HL-60 (cell line): Measurements from ENCODE around the gene DYNC1H1.
"Not testable (repeated sequence)": the region's sequence is repeated elsewhere in the genome, so short reads cannot be mapped to it uniquely, and the experiment has no call there.

ENCODE experiments used
- DNase-seq, 2 experiments: peaks; one replicate each; pipeline ENCODE4 v3.0.0-alpha.2; 2010 to 2020; ENCODE audit warnings: low read depth in 1 of 2, low spot score in 1 of 2
- H3K27ac ChIP-seq: fragments of 250-450 bp; sonication (Bioruptor Pico); replicated peaks from 2 replicates; pipeline ENCODE4 v1.5.1; 2020; ENCODE audit warnings: mild to moderate bottlenecking, moderate library complexity
- H3K27me3 ChIP-seq: fragments of 250-450 bp; sonication (Bioruptor Pico); 2 replicates; pipeline ENCODE4 v1.5.1; 2021; ENCODE audit warnings: mild to moderate bottlenecking, moderate library complexity; ENCODE audit not compliant: insufficient read depth, poor library complexity, severe bottlenecking
- H3K4me3 ChIP-seq: replicated peaks from 2 replicates; pipeline ENCODE4 v1.5.1; 2011; ENCODE audit warnings: mild to moderate bottlenecking, control low read depth, low read length; ENCODE audit not compliant: insufficient read depth
- GABPA ChIP-seq: IDR thresholded peaks from 2 replicates; pipeline ENCODE4 v1.6.1; 2012; ENCODE audit warnings: low read depth
- POLR2AphosphoS5 ChIP-seq: IDR thresholded peaks from 2 replicates; pipeline ENCODE4 v1.6.1; 2012; ENCODE audit warnings: low read depth
- SPI1 ChIP-seq: IDR thresholded peaks from 2 replicates; pipeline ENCODE4 v1.6.1; 2012; ENCODE audit warnings: low read depth, mild to moderate bottlenecking, borderline replicate concordance
- TF ChIP-seq, protein P1 (sequence below): IDR thresholded peaks from 2 replicates; pipeline ENCODE4 v1.6.1; 2012; ENCODE audit warnings: low read depth; ENCODE audit not compliant: insufficient replicate concordance
- TF ChIP-seq, protein P2 (sequence below): IDR thresholded peaks from one replicate; pipeline ENCODE4 v1.5.1; 2011; ENCODE audit warnings: low read length, control low read depth, inconsistent platforms; ENCODE audit not compliant: insufficient read depth

Gene DYNC1H1

DNA sequence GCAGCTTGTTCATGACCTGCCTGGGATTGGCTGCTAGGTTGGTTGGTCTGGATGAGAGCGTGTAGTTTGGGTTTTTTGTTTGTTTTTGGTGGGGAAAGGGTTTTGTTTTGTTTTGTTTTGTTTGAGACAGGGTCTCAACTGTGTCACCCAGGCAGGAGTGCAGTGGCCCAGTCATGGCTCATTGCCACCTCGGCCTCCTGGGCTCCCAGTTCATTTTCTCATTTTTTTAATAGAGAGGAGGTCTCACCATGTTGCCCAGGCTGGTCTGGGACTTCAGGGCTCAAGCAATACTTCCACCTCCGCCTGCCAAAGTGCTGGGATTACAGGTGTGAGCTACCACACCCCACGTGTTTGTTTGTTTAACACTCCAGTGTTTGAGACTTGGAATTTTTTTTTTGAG lies 3.8 kb downstream of the DYNC1H1 start:
- DNase-seq, result no peak
- no peak overlapping the region for H3K27ac ChIP-seq
- no peaks in the 10 kb centered on the region for H3K27me3 ChIP-seq
- TF ChIP-seq POLR2AphosphoS5 (no peak), SPI1 (no peak)
- TF ChIP-seq, protein P1, sequence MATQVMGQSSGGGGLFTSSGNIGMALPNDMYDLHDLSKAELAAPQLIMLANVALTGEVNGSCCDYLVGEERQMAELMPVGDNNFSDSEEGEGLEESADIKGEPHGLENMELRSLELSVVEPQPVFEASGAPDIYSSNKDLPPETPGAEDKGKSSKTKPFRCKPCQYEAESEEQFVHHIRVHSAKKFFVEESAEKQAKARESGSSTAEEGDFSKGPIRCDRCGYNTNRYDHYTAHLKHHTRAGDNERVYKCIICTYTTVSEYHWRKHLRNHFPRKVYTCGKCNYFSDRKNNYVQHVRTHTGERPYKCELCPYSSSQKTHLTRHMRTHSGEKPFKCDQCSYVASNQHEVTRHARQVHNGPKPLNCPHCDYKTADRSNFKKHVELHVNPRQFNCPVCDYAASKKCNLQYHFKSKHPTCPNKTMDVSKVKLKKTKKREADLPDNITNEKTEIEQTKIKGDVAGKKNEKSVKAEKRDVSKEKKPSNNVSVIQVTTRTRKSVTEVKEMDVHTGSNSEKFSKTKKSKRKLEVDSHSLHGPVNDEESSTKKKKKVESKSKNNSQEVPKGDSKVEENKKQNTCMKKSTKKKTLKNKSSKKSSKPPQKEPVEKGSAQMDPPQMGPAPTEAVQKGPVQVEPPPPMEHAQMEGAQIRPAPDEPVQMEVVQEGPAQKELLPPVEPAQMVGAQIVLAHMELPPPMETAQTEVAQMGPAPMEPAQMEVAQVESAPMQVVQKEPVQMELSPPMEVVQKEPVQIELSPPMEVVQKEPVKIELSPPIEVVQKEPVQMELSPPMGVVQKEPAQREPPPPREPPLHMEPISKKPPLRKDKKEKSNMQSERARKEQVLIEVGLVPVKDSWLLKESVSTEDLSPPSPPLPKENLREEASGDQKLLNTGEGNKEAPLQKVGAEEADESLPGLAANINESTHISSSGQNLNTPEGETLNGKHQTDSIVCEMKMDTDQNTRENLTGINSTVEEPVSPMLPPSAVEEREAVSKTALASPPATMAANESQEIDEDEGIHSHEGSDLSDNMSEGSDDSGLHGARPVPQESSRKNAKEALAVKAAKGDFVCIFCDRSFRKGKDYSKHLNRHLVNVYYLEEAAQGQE, result no peak
- TF ChIP-seq, protein P2, sequence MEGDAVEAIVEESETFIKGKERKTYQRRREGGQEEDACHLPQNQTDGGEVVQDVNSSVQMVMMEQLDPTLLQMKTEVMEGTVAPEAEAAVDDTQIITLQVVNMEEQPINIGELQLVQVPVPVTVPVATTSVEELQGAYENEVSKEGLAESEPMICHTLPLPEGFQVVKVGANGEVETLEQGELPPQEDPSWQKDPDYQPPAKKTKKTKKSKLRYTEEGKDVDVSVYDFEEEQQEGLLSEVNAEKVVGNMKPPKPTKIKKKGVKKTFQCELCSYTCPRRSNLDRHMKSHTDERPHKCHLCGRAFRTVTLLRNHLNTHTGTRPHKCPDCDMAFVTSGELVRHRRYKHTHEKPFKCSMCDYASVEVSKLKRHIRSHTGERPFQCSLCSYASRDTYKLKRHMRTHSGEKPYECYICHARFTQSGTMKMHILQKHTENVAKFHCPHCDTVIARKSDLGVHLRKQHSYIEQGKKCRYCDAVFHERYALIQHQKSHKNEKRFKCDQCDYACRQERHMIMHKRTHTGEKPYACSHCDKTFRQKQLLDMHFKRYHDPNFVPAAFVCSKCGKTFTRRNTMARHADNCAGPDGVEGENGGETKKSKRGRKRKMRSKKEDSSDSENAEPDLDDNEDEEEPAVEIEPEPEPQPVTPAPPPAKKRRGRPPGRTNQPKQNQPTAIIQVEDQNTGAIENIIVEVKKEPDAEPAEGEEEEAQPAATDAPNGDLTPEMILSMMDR, result no peak
- no peak overlapping the region for H3K4me3 ChIP-seq

DNA sequence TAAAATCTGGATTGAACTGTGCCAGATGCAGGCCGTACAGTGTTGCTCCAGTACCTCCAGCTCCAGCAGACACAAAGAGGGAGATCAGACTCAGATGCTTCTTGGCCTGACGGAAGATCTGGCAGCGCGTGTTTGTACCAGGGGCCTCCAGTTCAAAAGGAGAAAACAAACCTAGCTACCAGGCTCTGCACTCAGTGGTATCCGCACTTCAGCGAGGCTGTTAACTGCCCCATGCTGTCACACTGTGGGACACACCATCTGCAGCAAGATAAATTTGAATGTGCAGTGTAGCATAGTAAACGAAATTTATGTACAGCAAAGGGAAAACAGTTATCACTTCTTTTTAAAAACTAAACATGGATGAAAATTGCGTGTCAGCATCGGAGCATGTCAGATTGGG lies 5.1 kb downstream of the DYNC1H1 start:
- Histone ChIP-seq H3K27ac (no peak overlapping the region), H3K27me3 (no peaks in the 10 kb centered on the region), H3K4me3 (no peak overlapping the region)
- no peak for TF ChIP-seq GABPA
- TF ChIP-seq SPI1, result no peak
- TF ChIP-seq, protein P2, result no peak
- TF ChIP-seq, protein P1, result no peak
- no peak for TF ChIP-seq POLR2AphosphoS5
- DNase-seq, result no peak

DNA sequence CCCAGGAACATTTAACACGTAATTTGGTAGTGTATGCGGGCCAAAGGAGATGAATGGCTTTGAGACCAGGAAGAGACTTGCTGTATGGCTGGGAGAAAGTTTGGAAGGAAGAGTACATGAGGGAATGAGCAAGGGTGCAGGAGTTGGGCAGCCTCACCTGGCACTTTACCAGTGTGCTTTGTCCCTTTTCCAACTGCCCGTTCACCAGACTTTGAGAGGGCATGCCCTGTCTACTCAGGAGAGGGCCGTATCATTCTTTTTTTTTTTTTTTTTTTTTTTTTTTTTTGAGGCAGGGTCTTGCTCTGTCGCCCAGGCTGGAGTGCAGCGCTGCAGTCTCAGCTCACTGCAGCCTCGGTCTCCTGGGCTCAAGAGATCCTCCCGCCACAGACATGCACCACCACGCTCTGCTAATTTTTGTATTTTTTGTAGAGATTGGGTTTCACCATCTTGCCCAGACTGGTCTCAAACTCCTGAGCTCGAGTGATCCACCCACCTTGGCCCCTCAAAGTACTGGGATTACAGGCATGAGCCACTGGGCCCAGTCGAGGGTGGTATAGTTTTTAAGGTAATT lies 6.5 kb downstream of the DYNC1H1 start:
- no peak overlapping the region for H3K27ac ChIP-seq
- no peak for DNase-seq
- TF ChIP-seq GABPA, result no peak
- TF ChIP-seq, protein P2, result no peak
- TF ChIP-seq POLR2AphosphoS5, result no peak
- TF ChIP-seq SPI1, result no peak
- TF ChIP-seq, protein P1, result no peak
- no peaks in the 10 kb centered on the region for H3K27me3 ChIP-seq
- no peak overlapping the region for H3K4me3 ChIP-seq

DNA sequence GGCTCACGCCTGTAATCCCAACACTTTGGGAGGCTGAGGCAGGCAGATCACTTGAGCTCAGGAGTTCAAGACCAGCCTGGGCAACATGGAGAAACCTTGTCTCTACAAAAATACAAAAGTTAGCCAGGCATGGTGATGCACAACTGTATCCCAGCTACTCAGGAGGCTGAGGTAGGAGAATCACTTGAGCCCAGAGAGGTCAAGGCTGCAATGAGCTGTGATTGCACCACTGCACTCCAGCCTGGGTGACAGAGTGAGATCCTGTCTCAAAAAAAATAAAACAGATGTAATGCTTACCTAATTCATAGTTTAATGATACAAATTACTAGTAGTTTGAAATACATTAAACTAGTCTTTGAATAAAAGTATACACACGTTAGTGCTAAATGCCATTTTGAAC lies 7.1 kb downstream of the DYNC1H1 start:
- DNase-seq, H3K27ac ChIP-seq, H3K27me3 ChIP-seq, H3K4me3 ChIP-seq: not testable (repeated sequence)
